HepG2 (cell line): ENCODE data around the gene KDM5B. TPM values are rescaled to one million over a fixed set of nuclear protein-coding genes. Genes with fewer than 3 reads are reported as not detected.

ENCODE experiments used
- ELF3 ChIP-seq: IDR thresholded peaks from 2 replicates; pipeline ENCODE4 v1.6.1; 2016; ENCODE audit warnings: missing genetic modification reagents, missing compliant biosample characterization
- GABPB1 ChIP-seq: IDR thresholded peaks from 2 replicates; pipeline ENCODE4 v1.6.1; 2016; ENCODE audit warnings: mild to moderate bottlenecking, missing genetic modification reagents, moderate library complexity, missing compliant biosample characterization
- GLI4 ChIP-seq: sonication (generic); formaldehyde crosslinking; IDR thresholded peaks from 2 replicates; pipeline ENCODE4 v1.5.1; 2020; ENCODE audit warnings: missing genetic modification reagents, mild to moderate bottlenecking, moderate library complexity, borderline replicate concordance
- POLR2A ChIP-seq, 2 experiments: IDR thresholded peaks; 2 replicates each; pipeline ENCODE4 v1.6.1; 2011; ENCODE audit warnings: low read depth in 2 of 2, low read length in 2 of 2, mild to moderate bottlenecking in 1 of 2, moderate library complexity in 1 of 2; ENCODE audit not compliant: insufficient read depth in 1 of 2
- RBM22 ChIP-seq: fragments of 200-400 bp; formaldehyde crosslinking; optimal IDR thresholded peaks from 2 replicates; pipeline ENCODE3; 2017; ENCODE audit warnings: mild to moderate bottlenecking, low read length, moderate library complexity
- ZBTB25 ChIP-seq: IDR thresholded peaks from 2 replicates; pipeline ENCODE4 v1.6.1; 2018; ENCODE audit warnings: missing genetic modification reagents
- ZBTB26 ChIP-seq: IDR thresholded peaks from 2 replicates; pipeline ENCODE4 v1.6.1; 2016; ENCODE audit warnings: missing compliant biosample characterization, missing genetic modification reagents, borderline replicate concordance
- ZNF362 ChIP-seq: sonication (generic); formaldehyde crosslinking; IDR thresholded peaks from 2 replicates; pipeline ENCODE4 v1.4.0; 2020; ENCODE audit warnings: missing genetic modification reagents, mild to moderate bottlenecking, borderline replicate concordance
- ZNF564 ChIP-seq: sonication (generic); formaldehyde crosslinking; IDR thresholded peaks from 2 replicates; pipeline ENCODE4 v1.8.1; 2023; ENCODE audit warnings: mild to moderate bottlenecking, missing genetic modification reagents
- ZNF660 ChIP-seq: sonication (generic); formaldehyde crosslinking; IDR thresholded peaks from 2 replicates; pipeline ENCODE4 v1.5.1; 2020; ENCODE audit warnings: mild to moderate bottlenecking, low read depth, missing genetic modification reagents, borderline replicate concordance
- ZNF749 ChIP-seq: sonication (generic); formaldehyde crosslinking; IDR thresholded peaks from 2 replicates; pipeline ENCODE4 v1.8.0; 2022; ENCODE audit warnings: mild to moderate bottlenecking, missing genetic modification reagents, moderate library complexity, borderline replicate concordance
- ZNF816 ChIP-seq: sonication (generic); formaldehyde crosslinking; IDR thresholded peaks from 2 replicates; pipeline ENCODE4 v1.8.0; 2022; ENCODE audit warnings: missing genetic modification reagents, mild to moderate bottlenecking, borderline replicate concordance
- ZNF891 ChIP-seq: sonication (generic); formaldehyde crosslinking; IDR thresholded peaks from 2 replicates; pipeline ENCODE4 v1.5.0; 2020; ENCODE audit warnings: mild to moderate bottlenecking, missing genetic modification reagents
- polyA plus RNA-seq, 8 experiments: library from polyadenylated mRNA; depleted of rRNA in 3 of 8; stranded (reverse) in 7 of 8; unstranded in 1 of 8; fragments of >200 nt; fragmentation: Illumina TruSeq in 4 of 8; extraction: Trizol in 4 of 8; gene quantifications; 2 replicates each; pipeline versions ENCODE4 v1.2.1 to v1.2.3, GENCODE V29; 2011 to 2016; ENCODE audit warnings: low read depth in 4 of 8, missing spikeins in 1 of 8, mixed read lengths in 1 of 8; ENCODE audit not compliant: insufficient read depth in 1 of 8
- total RNA-seq, 5 experiments: library from RNA; depleted of rRNA; stranded (reverse); fragments of >200 nt; fragmentation: Illumina TruSeq; extraction: Trizol; gene quantifications; 2 replicates each; pipeline ENCODE4 v1.2.3, GENCODE V29; 2016; ENCODE audit warnings: low read depth in 1 of 5
- TF ChIP-seq, protein P1 (sequence below): IDR thresholded peaks from 2 replicates; pipeline ENCODE4 v1.6.1; 2012; ENCODE audit warnings: low read length, improper control_type of control experiment
- TF ChIP-seq, protein P2 (sequence below): fragments of 450-650 bp; IDR thresholded peaks from 2 replicates; pipeline ENCODE4 v1.6.1; 2016
- TF ChIP-seq, protein P3 (sequence below): sonication (generic); formaldehyde crosslinking; IDR thresholded peaks from 2 replicates; pipeline ENCODE4 v1.8.0; 2022; ENCODE audit warnings: low read depth, missing genetic modification reagents

The KDM5B gene
- total and polyA plus RNA-seq, 2 of the 13 experiments (the other 11 are each of a cell fraction or from before 2014, with no cell fraction given) = 34.2 to 35.4 TPM

GRCh38 chr1:202807926-202808757 lies at the start of gene KDM5B (continued):
- TF ChIP-seq, protein P1, sequence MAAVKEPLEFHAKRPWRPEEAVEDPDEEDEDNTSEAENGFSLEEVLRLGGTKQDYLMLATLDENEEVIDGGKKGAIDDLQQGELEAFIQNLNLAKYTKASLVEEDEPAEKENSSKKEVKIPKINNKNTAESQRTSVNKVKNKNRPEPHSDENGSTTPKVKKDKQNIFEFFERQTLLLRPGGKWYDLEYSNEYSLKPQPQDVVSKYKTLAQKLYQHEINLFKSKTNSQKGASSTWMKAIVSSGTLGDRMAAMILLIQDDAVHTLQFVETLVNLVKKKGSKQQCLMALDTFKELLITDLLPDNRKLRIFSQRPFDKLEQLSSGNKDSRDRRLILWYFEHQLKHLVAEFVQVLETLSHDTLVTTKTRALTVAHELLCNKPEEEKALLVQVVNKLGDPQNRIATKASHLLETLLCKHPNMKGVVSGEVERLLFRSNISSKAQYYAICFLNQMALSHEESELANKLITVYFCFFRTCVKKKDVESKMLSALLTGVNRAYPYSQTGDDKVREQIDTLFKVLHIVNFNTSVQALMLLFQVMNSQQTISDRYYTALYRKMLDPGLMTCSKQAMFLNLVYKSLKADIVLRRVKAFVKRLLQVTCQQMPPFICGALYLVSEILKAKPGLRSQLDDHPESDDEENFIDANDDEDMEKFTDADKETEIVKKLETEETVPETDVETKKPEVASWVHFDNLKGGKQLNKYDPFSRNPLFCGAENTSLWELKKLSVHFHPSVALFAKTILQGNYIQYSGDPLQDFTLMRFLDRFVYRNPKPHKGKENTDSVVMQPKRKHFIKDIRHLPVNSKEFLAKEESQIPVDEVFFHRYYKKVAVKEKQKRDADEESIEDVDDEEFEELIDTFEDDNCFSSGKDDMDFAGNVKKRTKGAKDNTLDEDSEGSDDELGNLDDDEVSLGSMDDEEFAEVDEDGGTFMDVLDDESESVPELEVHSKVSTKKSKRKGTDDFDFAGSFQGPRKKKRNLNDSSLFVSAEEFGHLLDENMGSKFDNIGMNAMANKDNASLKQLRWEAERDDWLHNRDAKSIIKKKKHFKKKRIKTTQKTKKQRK = no peak
- no peak for TF ChIP-seq ZNF749
- TF ChIP-seq ZNF564 = peak; percentile 57; the same call in 1 of the 2 replicates
- peak; percentile 68; the same call in 1 of the 2 replicates for TF ChIP-seq ZBTB26 (CRISPR knock-in tag)
- TF ChIP-seq ZBTB25 = peak; percentile 69; the same call in 1 of the 2 replicates
- TF ChIP-seq, protein P2, sequence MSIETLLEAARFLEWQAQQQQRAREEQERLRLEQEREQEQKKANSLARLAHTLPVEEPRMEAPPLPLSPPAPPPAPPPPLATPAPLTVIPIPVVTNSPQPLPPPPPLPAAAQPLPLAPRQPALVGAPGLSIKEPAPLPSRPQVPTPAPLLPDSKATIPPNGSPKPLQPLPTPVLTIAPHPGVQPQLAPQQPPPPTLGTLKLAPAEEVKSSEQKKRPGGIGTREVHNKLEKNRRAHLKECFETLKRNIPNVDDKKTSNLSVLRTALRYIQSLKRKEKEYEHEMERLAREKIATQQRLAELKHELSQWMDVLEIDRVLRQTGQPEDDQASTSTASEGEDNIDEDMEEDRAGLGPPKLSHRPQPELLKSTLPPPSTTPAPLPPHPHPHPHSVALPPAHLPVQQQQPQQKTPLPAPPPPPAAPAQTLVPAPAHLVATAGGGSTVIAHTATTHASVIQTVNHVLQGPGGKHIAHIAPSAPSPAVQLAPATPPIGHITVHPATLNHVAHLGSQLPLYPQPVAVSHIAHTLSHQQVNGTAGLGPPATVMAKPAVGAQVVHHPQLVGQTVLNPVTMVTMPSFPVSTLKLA = no peak
- TF ChIP-seq, protein P3, sequence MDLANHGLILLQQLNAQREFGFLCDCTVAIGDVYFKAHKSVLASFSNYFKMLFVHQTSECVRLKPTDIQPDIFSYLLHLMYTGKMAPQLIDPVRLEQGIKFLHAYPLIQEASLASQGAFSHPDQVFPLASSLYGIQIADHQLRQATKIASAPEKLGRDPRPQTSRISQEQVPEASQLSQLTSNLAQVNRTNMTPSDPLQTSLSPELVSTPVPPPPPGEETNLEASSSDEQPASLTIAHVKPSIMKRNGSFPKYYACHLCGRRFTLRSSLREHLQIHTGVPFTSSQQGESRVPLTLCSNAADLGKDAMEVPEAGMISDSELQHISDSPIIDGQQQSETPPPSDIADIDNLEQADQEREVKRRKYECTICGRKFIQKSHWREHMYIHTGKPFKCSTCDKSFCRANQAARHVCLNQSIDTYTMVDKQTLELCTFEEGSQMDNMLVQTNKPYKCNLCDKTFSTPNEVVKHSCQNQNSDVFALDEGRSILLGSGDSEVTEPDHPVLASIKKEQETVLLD (CRISPR knock-in tag) = 0 out of 2 replicates have a peak, but pooled peaks have one; percentile 35
- TF ChIP-seq RBM22 = no peak
- no peak for TF ChIP-seq ZNF816 (CRISPR knock-in tag)
- TF ChIP-seq GABPB1 (CRISPR knock-in tag) = peak; percentile 86
- TF ChIP-seq ZNF362 = no peak
- no peak for TF ChIP-seq GLI4
- peak; percentile 70 for TF ChIP-seq ELF3 (CRISPR knock-in tag)
- no peak for TF ChIP-seq ZNF660 (CRISPR knock-in tag)
- no peak for TF ChIP-seq ZNF891 (CRISPR knock-in tag)
- TF ChIP-seq POLR2A (IDR thresholded peaks at IDR 0.05; ENCODE audit: insufficient read depth in 1 of 2, low read depth in 2 of 2, low read length in 2 of 2) = peak; percentile 91 to 99
